Suprapubic skin (tissue), 4 donors: ENCODE data around the gene LRRC46. TPM values are rescaled to one million over a fixed set of nuclear protein-coding genes. Genes with fewer than 3 reads are reported as not detected.

Experiments
- DNase-seq, 2 donors: peaks; one replicate each; pipeline ENCODE4 v3.0.0-alpha.2; 2019; ENCODE audit warnings: low spot score in 2 of 2
- H3K27ac ChIP-seq: fragments of 200-600 bp; sonication (generic); one replicate; pipeline ENCODE4 v1.5.1; 2019
- H3K27me3 ChIP-seq: fragments of 200-600 bp; sonication (generic); one replicate; pipeline ENCODE4 v1.5.1; 2019
- H3K36me3 ChIP-seq: fragments of 200-600 bp; sonication (generic); one replicate; pipeline ENCODE4 v1.5.1; 2019
- H3K4me1 ChIP-seq: fragments of 200-600 bp; sonication (generic); one replicate; pipeline ENCODE4 v1.5.1; 2019
- H3K4me3 ChIP-seq: fragments of 200-600 bp; sonication (generic); one replicate; pipeline ENCODE4 v1.5.1; 2019; ENCODE audit warnings: mild to moderate bottlenecking
- H3K9me3 ChIP-seq: fragments of 200-600 bp; sonication (generic); one replicate; pipeline ENCODE4 v1.5.1; 2019
- CTCF ChIP-seq, 2 donors: fragments of 200-600 bp in 1 of 2; fragments of 450-650 bp in 1 of 2; sonication (generic) in 1 of 2; IDR thresholded peaks; one replicate each; pipeline ENCODE4 v1.5.1; 2016 to 2019; ENCODE audit warnings: antibody characterized with exemption in 2 of 2, mild to moderate bottlenecking in 1 of 2, moderate library complexity in 1 of 2
- EP300 ChIP-seq: sonication (generic); formaldehyde crosslinking; IDR thresholded peaks from one replicate; pipeline ENCODE4 v1.6.1; 2017; ENCODE audit warnings: antibody characterized with exemption
- POLR2A ChIP-seq, 2 donors: fragments of 450-650 bp; IDR thresholded peaks; one replicate each; pipeline ENCODE4 v1.6.1; 2017; ENCODE audit warnings: antibody characterized with exemption in 2 of 2, mild to moderate bottlenecking in 2 of 2, moderate library complexity in 2 of 2
- POLR2AphosphoS5 ChIP-seq, 3 donors: sonication (generic); formaldehyde crosslinking; IDR thresholded peaks; one replicate each; pipeline ENCODE4 v1.6.1; 2017; ENCODE audit warnings: antibody characterized with exemption in 3 of 3
- WGBS: methylation state at CpG from one replicate; pipeline ENCODE4 v1.1.5; 2018; 5-methylcytosine and 5-hydroxymethylcytosine counted together
- total RNA-seq, 4 donors: library from RNA; depleted of rRNA; stranded (reverse); fragments of >200 nt; gene quantifications; one replicate each; pipeline ENCODE4 v1.1.0, GENCODE V29; 2016

Gene LRRC46
- total RNA-seq, 4 donors from 2014 or later: not detected

GRCh38 chr17:47837401-47838039, 6.0 kb downstream of the LRRC46 start:
- 91% methylated on average over 6 of the region's 13 CpGs for whole genome bisulfite sequencing
- DNase-seq: no peak

GRCh38 chr17:47838636-47839035, 7.2 kb downstream of the LRRC46 start:
- H3K27ac ChIP-seq: no peak overlapping the region
- peaks cover 37% of the 10 kb centered on the region for H3K36me3 ChIP-seq
- 94% methylated on average over 9 of the region's 13 CpGs for WGBS
- DNase-seq: no peak
- H3K4me1 ChIP-seq: peaks cover 30% of the 10 kb centered on the region
- H3K9me3 ChIP-seq: no peaks in the 10 kb centered on the region
- TF ChIP-seq POLR2A (IDR thresholded peaks at IDR 0.05): no peak
- no peak for TF ChIP-seq EP300
- no peak for TF ChIP-seq CTCF (IDR thresholded peaks at IDR 0.05)
- TF ChIP-seq POLR2AphosphoS5 (IDR thresholded peaks at IDR 0.05): no peak
- H3K4me3 ChIP-seq: no peak overlapping the region
- H3K27me3 ChIP-seq: no peaks in the 10 kb centered on the region

More at GRCh38 chr17:47837401-47838039, 6.0 kb downstream of the LRRC46 start:
- Histone ChIP-seq H3K9me3 (no peaks in the 10 kb centered on the region), H3K27ac (no peak overlapping the region), H3K4me1 (peaks cover 20% of the 10 kb centered on the region), H3K4me3 (no peak overlapping the region), H3K27me3 (no peaks in the 10 kb centered on the region), H3K36me3 (peaks cover 37% of the 10 kb centered on the region)
- TF ChIP-seq POLR2A (IDR thresholded peaks at IDR 0.05) (no peak), CTCF (IDR thresholded peaks at IDR 0.05) (no peak), POLR2AphosphoS5 (IDR thresholded peaks at IDR 0.05) (no peak), EP300 (no peak)

- no peaks in the 10 kb centered on the region for H3K27me3 ChIP-seq
- H3K27ac ChIP-seq: no peak overlapping the region
- no peak overlapping the region for H3K4me3 ChIP-seq
- peaks cover 34% of the 10 kb centered on the region for H3K4me1 ChIP-seq
- peaks cover 37% of the 10 kb centered on the region for H3K36me3 ChIP-seq
- TF ChIP-seq POLR2A (IDR thresholded peaks at IDR 0.05): no peak
- no peak for TF ChIP-seq POLR2AphosphoS5 (IDR thresholded peaks at IDR 0.05)
- TF ChIP-seq CTCF (IDR thresholded peaks at IDR 0.05): no peak
- no peak for TF ChIP-seq EP300
- H3K9me3 ChIP-seq: no peaks in the 10 kb centered on the region
- 88% methylated on average over 5 of the region's 5 CpGs for WGBS
- DNase-seq: no peak
These were observed 7.6 kb downstream of the LRRC46 start for GRCh38 chr17:47839071-47839470.

GRCh38 chr17:47840001-47840741, 8.7 kb downstream of the LRRC46 start:
- 80% methylated on average over 11 of the region's 17 CpGs for WGBS
- H3K9me3 ChIP-seq: no peaks in the 10 kb centered on the region
- peak overlapping the region; percentile 64 for H3K4me3 ChIP-seq
- TF ChIP-seq EP300: no peak
- TF ChIP-seq CTCF (IDR thresholded peaks at IDR 0.05): no peak
- no peak for TF ChIP-seq POLR2AphosphoS5 (IDR thresholded peaks at IDR 0.05)
- peaks cover 37% of the 10 kb centered on the region for H3K36me3 ChIP-seq
- H3K27ac ChIP-seq: no peak overlapping the region
- H3K4me1 ChIP-seq: peaks cover 37% of the 10 kb centered on the region
- no peak for DNase-seq
- peaks cover 7% of the 10 kb centered on the region for H3K27me3 ChIP-seq

GRCh38 chr17:47840742-47841487, 9.4 kb downstream of the LRRC46 start, which contains the start of gene SCRN2:
SCRN2 (minus strand) TSS chr17:47841273; CDS start chr17:47840843, 430 bp downstream.
- Histone ChIP-seq H3K27me3 (peaks cover 10% of the 10 kb centered on the region), H3K27ac (peak within 1 kb of the TSS; percentile 47), H3K4me1 (peaks cover 37% of the 10 kb centered on the region), H3K4me3 (peak within 1 kb of the TSS; percentile 64), H3K9me3 (no peaks in the 10 kb centered on the region), H3K36me3 (peaks cover 30% of the 10 kb centered on the region)
- peak; percentile 92 to 94 for DNase-seq
- no peak for TF ChIP-seq EP300
- TF ChIP-seq POLR2AphosphoS5 (IDR thresholded peaks at IDR 0.05): peak in 1 of 3 donors; percentile 29
- TF ChIP-seq POLR2A (IDR thresholded peaks at IDR 0.05): no peak
- peak; percentile 97 for TF ChIP-seq CTCF (IDR thresholded peaks at IDR 0.05)
- WGBS: 0% methylated on average over 3 of the region's 55 CpGs
